HEK293 (cell line): Measurements from ENCODE around the gene FBN2.

Source experiments
- GFI1B ChIP-seq: fragments of 450-650 bp; formaldehyde crosslinking; IDR thresholded peaks from 2 replicates; pipeline ENCODE4 v1.5.1; 2016; ENCODE audit warnings: missing biosample characterization, missing genetic modification characterization
- OSR2 ChIP-seq: fragments of 450-650 bp; formaldehyde crosslinking; IDR thresholded peaks from 2 replicates; pipeline ENCODE4 v1.5.1; 2016; ENCODE audit warnings: missing biosample characterization, missing genetic modification characterization
- SALL2 ChIP-seq: fragments of 450-650 bp; formaldehyde crosslinking; IDR thresholded peaks from 2 replicates; pipeline ENCODE4 v1.5.0; 2017; ENCODE audit warnings: missing biosample characterization, mild to moderate bottlenecking, missing genetic modification characterization, borderline replicate concordance
- SP3 ChIP-seq: fragments of 450-650 bp; formaldehyde crosslinking; IDR thresholded peaks from 2 replicates; pipeline ENCODE4 v1.5.1; 2016; ENCODE audit warnings: missing biosample characterization, missing genetic modification characterization
- SP7 ChIP-seq: fragments of 450-650 bp; formaldehyde crosslinking; IDR thresholded peaks from 2 replicates; pipeline ENCODE4 v1.5.1; 2016; ENCODE audit warnings: missing biosample characterization, missing genetic modification characterization
- WT1 ChIP-seq: fragments of 450-650 bp; formaldehyde crosslinking; IDR thresholded peaks from 2 replicates; pipeline ENCODE4 v1.5.1; 2016; ENCODE audit warnings: missing biosample characterization, missing genetic modification characterization
- ZBTB7A ChIP-seq: fragments of 450-650 bp; formaldehyde crosslinking; IDR thresholded peaks from 2 replicates; pipeline ENCODE4 v1.5.1; 2016; ENCODE audit warnings: low read depth, missing biosample characterization, missing genetic modification characterization
- ZNF19 ChIP-seq: fragments of 450-650 bp; formaldehyde crosslinking; IDR thresholded peaks from 2 replicates; pipeline ENCODE4; 2016; ENCODE audit warnings: missing biosample characterization, missing genetic modification characterization, low read depth
- ZNF223 ChIP-seq: fragments of 450-650 bp; formaldehyde crosslinking; IDR thresholded peaks from 2 replicates; pipeline ENCODE4 v1.5.1; 2016; ENCODE audit warnings: missing biosample characterization, missing genetic modification characterization
- ZNF311 ChIP-seq: fragments of 450-650 bp; formaldehyde crosslinking; IDR thresholded peaks from 2 replicates; pipeline ENCODE4 v1.5.1; 2017; ENCODE audit warnings: missing biosample characterization, missing genetic modification characterization, borderline replicate concordance
- ZNF335 ChIP-seq: fragments of 450-650 bp; formaldehyde crosslinking; conservative IDR thresholded peaks from 2 replicates; pipeline ENCODE4 v1.5.1; 2016; ENCODE audit warnings: missing biosample characterization, missing genetic modification characterization
- ZNF391 ChIP-seq: fragments of 450-650 bp; formaldehyde crosslinking; IDR thresholded peaks from 2 replicates; pipeline ENCODE4 v1.5.1; 2016; ENCODE audit warnings: low read depth, missing biosample characterization, missing genetic modification characterization, borderline replicate concordance
- ZNF426 ChIP-seq: fragments of 450-650 bp; formaldehyde crosslinking; IDR thresholded peaks from 2 replicates; pipeline ENCODE4 v1.5.1; 2017; ENCODE audit warnings: missing biosample characterization, missing genetic modification characterization, mild to moderate bottlenecking, inconsistent platforms, moderate library complexity
- ZNF473 ChIP-seq: fragments of 450-650 bp; formaldehyde crosslinking; IDR thresholded peaks from 2 replicates; pipeline ENCODE4 v1.5.1; 2017; ENCODE audit warnings: missing biosample characterization, missing genetic modification characterization
- ZNF521 ChIP-seq: fragments of 450-650 bp; formaldehyde crosslinking; IDR thresholded peaks from 2 replicates; pipeline ENCODE4 v1.5.1; 2017; ENCODE audit warnings: missing biosample characterization, mild to moderate bottlenecking, missing genetic modification characterization
- ZNF596 ChIP-seq: fragments of 450-650 bp; IDR thresholded peaks from 2 replicates; pipeline ENCODE4 v1.5.0; 2018; ENCODE audit warnings: missing biosample characterization, mild to moderate bottlenecking, missing genetic modification characterization, moderate library complexity
- ZNF600 ChIP-seq: fragments of 450-650 bp; formaldehyde crosslinking; IDR thresholded peaks from 2 replicates; pipeline ENCODE4 v1.5.1; 2016; ENCODE audit warnings: missing biosample characterization, missing genetic modification characterization
- ZNF654 ChIP-seq: fragments of 450-650 bp; formaldehyde crosslinking; IDR thresholded peaks from 2 replicates; pipeline ENCODE4 v1.5.1; 2016; ENCODE audit warnings: low read depth, missing biosample characterization, missing genetic modification characterization
- ZNF701 ChIP-seq: fragments of 450-650 bp; formaldehyde crosslinking; IDR thresholded peaks from 2 replicates; pipeline ENCODE4 v1.5.1; 2016; ENCODE audit warnings: missing biosample characterization, missing genetic modification characterization
- ZNF768 ChIP-seq: fragments of 450-650 bp; formaldehyde crosslinking; IDR thresholded peaks from 2 replicates; pipeline ENCODE4 v1.5.1; 2018; ENCODE audit warnings: missing biosample characterization, mild to moderate bottlenecking, missing genetic modification characterization
- ZNF776 ChIP-seq: fragments of 450-650 bp; formaldehyde crosslinking; IDR thresholded peaks from 2 replicates; pipeline ENCODE4 v1.5.0; 2017; ENCODE audit warnings: missing biosample characterization, missing genetic modification characterization, borderline replicate concordance
- ZNF777 ChIP-seq: fragments of 450-650 bp; formaldehyde crosslinking; IDR thresholded peaks from 2 replicates; pipeline ENCODE4 v1.5.1; 2017; ENCODE audit warnings: missing biosample characterization, missing genetic modification characterization, borderline replicate concordance
- TF ChIP-seq, protein P1 (sequence below): fragments of 450-650 bp; IDR thresholded peaks from 2 replicates; pipeline ENCODE4 v1.5.1; 2018; ENCODE audit warnings: missing biosample characterization, mild to moderate bottlenecking, missing genetic modification characterization
- TF ChIP-seq, protein P2 (sequence below): fragments of 450-650 bp; formaldehyde crosslinking; IDR thresholded peaks from 2 replicates; pipeline ENCODE4 v1.5.1; 2016; ENCODE audit warnings: missing biosample characterization, missing genetic modification characterization
- TF ChIP-seq, protein P3 (sequence below): fragments of 450-650 bp; formaldehyde crosslinking; IDR thresholded peaks from 2 replicates; pipeline ENCODE4 v1.5.1; 2016; ENCODE audit warnings: missing biosample characterization, missing genetic modification characterization
- TF ChIP-seq, protein P4 (sequence below): fragments of 450-650 bp; formaldehyde crosslinking; IDR thresholded peaks from 2 replicates; pipeline ENCODE4 v1.5.1; 2016; ENCODE audit warnings: missing biosample characterization, missing genetic modification characterization
- TF ChIP-seq, protein P5 (sequence below): fragments of 450-650 bp; formaldehyde crosslinking; IDR thresholded peaks from 2 replicates; pipeline ENCODE4 v1.5.1; 2016; ENCODE audit warnings: missing biosample characterization, missing genetic modification characterization

Gene FBN2

DNA sequence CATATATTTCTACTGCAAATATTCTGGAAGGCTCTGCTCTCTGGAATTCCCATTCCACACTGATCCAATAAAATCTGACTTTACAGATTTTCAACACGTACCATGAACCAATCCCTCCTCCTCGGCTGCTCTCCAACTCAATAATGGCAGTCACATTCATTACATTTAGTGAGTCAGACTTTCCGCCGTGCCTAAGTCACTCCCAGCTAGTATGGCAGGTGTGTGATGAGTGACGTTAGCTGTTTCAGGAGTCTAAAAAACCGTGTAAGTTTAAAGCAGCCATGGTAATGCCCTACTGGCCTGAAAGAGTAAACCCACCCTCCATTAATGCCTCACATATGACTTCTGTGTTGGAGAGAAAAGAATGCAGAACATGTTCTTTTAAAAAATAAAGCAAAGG lies 3.3 kb downstream of the FBN2 start (continued):
- TF ChIP-seq ZNF521 (no peak), ZNF776 (no peak), ZNF391 (tag by site-specific recombination) (no peak), ZNF600 (tag by site-specific recombination) (peak; percentile 79; the same call in 1 of the 2 replicates), ZNF473 (tag by site-specific recombination) (no peak), ZNF19 (no peak), WT1 (tag by site-specific recombination) (peak; percentile 68; the same call in 1 of the 2 replicates), ZNF701 (tag by site-specific recombination) (no peak), OSR2 (tag by site-specific recombination) (peak; percentile 6; the same call in 1 of the 2 replicates), SP7 (tag by site-specific recombination) (peak; percentile 69), ZNF335 (peak; percentile 49), ZNF311 (tag by site-specific recombination) (no peak), ZNF596 (tag by site-specific recombination) (no peak), ZNF777 (no peak), GFI1B (no peak), SP3 (tag by site-specific recombination) (peak; percentile 39; the same call in 1 of the 2 replicates), ZNF426 (tag by site-specific recombination) (no peak), ZNF768 (no peak), ZBTB7A (tag by site-specific recombination) (no peak), SALL2 (tag by site-specific recombination) (no peak), ZNF654 (tag by site-specific recombination) (no peak), ZNF223 (tag by site-specific recombination) (no peak)
- TF ChIP-seq, protein P1, sequence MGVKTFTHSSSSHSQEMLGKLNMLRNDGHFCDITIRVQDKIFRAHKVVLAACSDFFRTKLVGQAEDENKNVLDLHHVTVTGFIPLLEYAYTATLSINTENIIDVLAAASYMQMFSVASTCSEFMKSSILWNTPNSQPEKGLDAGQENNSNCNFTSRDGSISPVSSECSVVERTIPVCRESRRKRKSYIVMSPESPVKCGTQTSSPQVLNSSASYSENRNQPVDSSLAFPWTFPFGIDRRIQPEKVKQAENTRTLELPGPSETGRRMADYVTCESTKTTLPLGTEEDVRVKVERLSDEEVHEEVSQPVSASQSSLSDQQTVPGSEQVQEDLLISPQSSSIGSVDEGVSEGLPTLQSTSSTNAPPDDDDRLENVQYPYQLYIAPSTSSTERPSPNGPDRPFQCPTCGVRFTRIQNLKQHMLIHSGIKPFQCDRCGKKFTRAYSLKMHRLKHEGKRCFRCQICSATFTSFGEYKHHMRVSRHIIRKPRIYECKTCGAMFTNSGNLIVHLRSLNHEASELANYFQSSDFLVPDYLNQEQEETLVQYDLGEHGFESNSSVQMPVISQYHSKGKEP (tag by site-specific recombination) = no peak
- TF ChIP-seq, protein P2, sequence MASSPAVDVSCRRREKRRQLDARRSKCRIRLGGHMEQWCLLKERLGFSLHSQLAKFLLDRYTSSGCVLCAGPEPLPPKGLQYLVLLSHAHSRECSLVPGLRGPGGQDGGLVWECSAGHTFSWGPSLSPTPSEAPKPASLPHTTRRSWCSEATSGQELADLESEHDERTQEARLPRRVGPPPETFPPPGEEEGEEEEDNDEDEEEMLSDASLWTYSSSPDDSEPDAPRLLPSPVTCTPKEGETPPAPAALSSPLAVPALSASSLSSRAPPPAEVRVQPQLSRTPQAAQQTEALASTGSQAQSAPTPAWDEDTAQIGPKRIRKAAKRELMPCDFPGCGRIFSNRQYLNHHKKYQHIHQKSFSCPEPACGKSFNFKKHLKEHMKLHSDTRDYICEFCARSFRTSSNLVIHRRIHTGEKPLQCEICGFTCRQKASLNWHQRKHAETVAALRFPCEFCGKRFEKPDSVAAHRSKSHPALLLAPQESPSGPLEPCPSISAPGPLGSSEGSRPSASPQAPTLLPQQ (tag by site-specific recombination) = peak; percentile 70
- TF ChIP-seq, protein P3, sequence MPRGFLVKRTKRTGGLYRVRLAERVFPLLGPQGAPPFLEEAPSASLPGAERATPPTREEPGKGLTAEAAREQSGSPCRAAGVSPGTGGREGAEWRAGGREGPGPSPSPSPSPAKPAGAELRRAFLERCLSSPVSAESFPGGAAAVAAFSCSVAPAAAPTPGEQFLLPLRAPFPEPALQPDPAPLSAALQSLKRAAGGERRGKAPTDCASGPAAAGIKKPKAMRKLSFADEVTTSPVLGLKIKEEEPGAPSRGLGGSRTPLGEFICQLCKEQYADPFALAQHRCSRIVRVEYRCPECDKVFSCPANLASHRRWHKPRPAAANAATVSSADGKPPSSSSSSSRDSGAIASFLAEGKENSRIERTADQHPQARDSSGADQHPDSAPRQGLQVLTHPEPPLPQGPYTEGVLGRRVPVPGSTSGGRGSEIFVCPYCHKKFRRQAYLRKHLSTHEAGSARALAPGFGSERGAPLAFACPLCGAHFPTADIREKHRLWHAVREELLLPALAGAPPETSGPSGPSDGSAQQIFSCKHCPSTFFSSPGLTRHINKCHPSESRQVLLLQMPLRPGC (tag by site-specific recombination) = peak; percentile 52; the same call in 1 of the 2 replicates
- TF ChIP-seq, protein P4, sequence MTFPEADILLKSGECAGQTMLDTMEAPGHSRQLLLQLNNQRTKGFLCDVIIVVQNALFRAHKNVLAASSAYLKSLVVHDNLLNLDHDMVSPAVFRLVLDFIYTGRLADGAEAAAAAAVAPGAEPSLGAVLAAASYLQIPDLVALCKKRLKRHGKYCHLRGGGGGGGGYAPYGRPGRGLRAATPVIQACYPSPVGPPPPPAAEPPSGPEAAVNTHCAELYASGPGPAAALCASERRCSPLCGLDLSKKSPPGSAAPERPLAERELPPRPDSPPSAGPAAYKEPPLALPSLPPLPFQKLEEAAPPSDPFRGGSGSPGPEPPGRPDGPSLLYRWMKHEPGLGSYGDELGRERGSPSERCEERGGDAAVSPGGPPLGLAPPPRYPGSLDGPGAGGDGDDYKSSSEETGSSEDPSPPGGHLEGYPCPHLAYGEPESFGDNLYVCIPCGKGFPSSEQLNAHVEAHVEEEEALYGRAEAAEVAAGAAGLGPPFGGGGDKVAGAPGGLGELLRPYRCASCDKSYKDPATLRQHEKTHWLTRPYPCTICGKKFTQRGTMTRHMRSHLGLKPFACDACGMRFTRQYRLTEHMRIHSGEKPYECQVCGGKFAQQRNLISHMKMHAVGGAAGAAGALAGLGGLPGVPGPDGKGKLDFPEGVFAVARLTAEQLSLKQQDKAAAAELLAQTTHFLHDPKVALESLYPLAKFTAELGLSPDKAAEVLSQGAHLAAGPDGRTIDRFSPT (tag by site-specific recombination) = peak; percentile 64; the same call in 1 of the 2 replicates
- TF ChIP-seq, protein P5, sequence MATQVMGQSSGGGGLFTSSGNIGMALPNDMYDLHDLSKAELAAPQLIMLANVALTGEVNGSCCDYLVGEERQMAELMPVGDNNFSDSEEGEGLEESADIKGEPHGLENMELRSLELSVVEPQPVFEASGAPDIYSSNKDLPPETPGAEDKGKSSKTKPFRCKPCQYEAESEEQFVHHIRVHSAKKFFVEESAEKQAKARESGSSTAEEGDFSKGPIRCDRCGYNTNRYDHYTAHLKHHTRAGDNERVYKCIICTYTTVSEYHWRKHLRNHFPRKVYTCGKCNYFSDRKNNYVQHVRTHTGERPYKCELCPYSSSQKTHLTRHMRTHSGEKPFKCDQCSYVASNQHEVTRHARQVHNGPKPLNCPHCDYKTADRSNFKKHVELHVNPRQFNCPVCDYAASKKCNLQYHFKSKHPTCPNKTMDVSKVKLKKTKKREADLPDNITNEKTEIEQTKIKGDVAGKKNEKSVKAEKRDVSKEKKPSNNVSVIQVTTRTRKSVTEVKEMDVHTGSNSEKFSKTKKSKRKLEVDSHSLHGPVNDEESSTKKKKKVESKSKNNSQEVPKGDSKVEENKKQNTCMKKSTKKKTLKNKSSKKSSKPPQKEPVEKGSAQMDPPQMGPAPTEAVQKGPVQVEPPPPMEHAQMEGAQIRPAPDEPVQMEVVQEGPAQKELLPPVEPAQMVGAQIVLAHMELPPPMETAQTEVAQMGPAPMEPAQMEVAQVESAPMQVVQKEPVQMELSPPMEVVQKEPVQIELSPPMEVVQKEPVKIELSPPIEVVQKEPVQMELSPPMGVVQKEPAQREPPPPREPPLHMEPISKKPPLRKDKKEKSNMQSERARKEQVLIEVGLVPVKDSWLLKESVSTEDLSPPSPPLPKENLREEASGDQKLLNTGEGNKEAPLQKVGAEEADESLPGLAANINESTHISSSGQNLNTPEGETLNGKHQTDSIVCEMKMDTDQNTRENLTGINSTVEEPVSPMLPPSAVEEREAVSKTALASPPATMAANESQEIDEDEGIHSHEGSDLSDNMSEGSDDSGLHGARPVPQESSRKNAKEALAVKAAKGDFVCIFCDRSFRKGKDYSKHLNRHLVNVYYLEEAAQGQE = 0 out of 2 replicates have a peak, but pooled peaks have one; percentile 28
